H9 (cell line): ENCODE data around the gene ATG7. TPM values are rescaled to one million over a fixed set of nuclear protein-coding genes. Genes with fewer than 3 reads are reported as not detected.

Experiments used
- DNase-seq: peaks from one replicate; pipeline ENCODE4 v3.0.0-alpha.2; 2017
- H2AFZ ChIP-seq: one replicate; pipeline ENCODE4 v1.6.1; 2013; ENCODE audit warnings: mild to moderate bottlenecking, low read length, control low read depth, moderate library complexity
- H2AK5ac ChIP-seq: 2 replicates; pipeline ENCODE4 v1.6.1; 2013; ENCODE audit warnings: low read length, control low read depth, mixed read lengths; ENCODE audit not compliant: insufficient read length
- H2BK120ac ChIP-seq: one replicate; pipeline ENCODE4 v1.6.1; 2013; ENCODE audit warnings: low read depth, mild to moderate bottlenecking, low read length, control low read depth, inconsistent platforms; ENCODE audit not compliant: poor library complexity, severe bottlenecking
- H2BK12ac ChIP-seq: 2 replicates; pipeline ENCODE4 v1.6.1; 2013; ENCODE audit warnings: low read length, control low read depth, mixed read lengths, low read depth; ENCODE audit not compliant: insufficient read length
- H2BK15ac ChIP-seq: 2 replicates; pipeline ENCODE4 v1.6.1; 2013; ENCODE audit warnings: low read depth, low read length, control low read depth
- H2BK20ac ChIP-seq: one replicate; pipeline ENCODE4 v1.6.1; 2013; ENCODE audit warnings: low read depth, mild to moderate bottlenecking, low read length, control low read depth, inconsistent platforms; ENCODE audit not compliant: poor library complexity, severe bottlenecking
- H2BK5ac ChIP-seq: 2 replicates; pipeline ENCODE4 v1.6.1; 2013; ENCODE audit warnings: low read length, control low read depth, mixed read lengths; ENCODE audit not compliant: insufficient read length
- H3K14ac ChIP-seq: 2 replicates; pipeline ENCODE4 v1.6.1; 2013; ENCODE audit warnings: low read length, control low read depth; ENCODE audit not compliant: insufficient read depth
- H3K18ac ChIP-seq: 2 replicates; pipeline ENCODE4 v1.6.1; 2013; ENCODE audit warnings: low read depth, mild to moderate bottlenecking, mixed read lengths, low read length, control low read depth; ENCODE audit not compliant: insufficient read length
- H3K23ac ChIP-seq: 2 replicates; pipeline ENCODE4 v1.6.1; 2013; ENCODE audit warnings: low read length, control low read depth, mixed read lengths, low read depth; ENCODE audit not compliant: insufficient read length
- H3K23me2 ChIP-seq: 2 replicates; pipeline ENCODE4 v1.6.1; 2013; ENCODE audit warnings: low read depth, mild to moderate bottlenecking, mixed read lengths, low read length, control low read depth; ENCODE audit not compliant: insufficient read length, poor library complexity, severe bottlenecking
- H3K27ac ChIP-seq: 2 replicates; pipeline ENCODE4 v1.5.1; 2013; ENCODE audit warnings: low read length, control low read depth, mixed read lengths, low read depth; ENCODE audit not compliant: insufficient read length
- H3K27me3 ChIP-seq: 2 replicates; pipeline ENCODE4 v1.6.1; 2013; ENCODE audit warnings: low read length, control low read depth, inconsistent platforms; ENCODE audit not compliant: insufficient read depth
- H3K4ac ChIP-seq: 2 replicates; pipeline ENCODE4 v1.6.1; 2013; ENCODE audit warnings: low read depth, mild to moderate bottlenecking, control low read depth, inconsistent platforms, low read length, moderate library complexity
- H3K4me1 ChIP-seq: 2 replicates; pipeline ENCODE4 v1.6.1; 2013; ENCODE audit warnings: low read length, control low read depth, inconsistent platforms; ENCODE audit not compliant: insufficient read depth
- H3K4me2 ChIP-seq: 2 replicates; pipeline ENCODE4 v1.6.1; 2013; ENCODE audit warnings: low read length, control low read depth, mixed read lengths; ENCODE audit not compliant: insufficient read length, insufficient read depth
- H3K56ac ChIP-seq: 2 replicates; pipeline ENCODE4 v1.6.1; 2013; ENCODE audit warnings: low read depth, mild to moderate bottlenecking, mixed read lengths, low read length, control low read depth; ENCODE audit not compliant: insufficient read length
- H3K79me1 ChIP-seq: 2 replicates; pipeline ENCODE4 v1.6.1; 2013; ENCODE audit warnings: low read depth, mild to moderate bottlenecking, moderate library complexity, low read length, control low read depth, inconsistent platforms; ENCODE audit not compliant: insufficient read depth, poor library complexity, severe bottlenecking
- H3K79me2 ChIP-seq: 2 replicates; pipeline ENCODE4 v1.6.1; 2013; ENCODE audit warnings: low read length, control low read depth, inconsistent platforms; ENCODE audit not compliant: insufficient read depth
- H3K9ac ChIP-seq: 2 replicates; pipeline ENCODE4 v1.6.1; 2013; ENCODE audit warnings: low read length, control low read depth, mixed read lengths; ENCODE audit not compliant: insufficient read length; ENCODE audit errors: extremely low read depth
- H3K9me3 ChIP-seq: one replicate; pipeline ENCODE4 v1.6.1; 2013; ENCODE audit warnings: low read depth, low read length, inconsistent platforms; ENCODE audit not compliant: control insufficient read depth
- H3T11ph ChIP-seq: one replicate; pipeline ENCODE4 v1.6.1; 2013; ENCODE audit warnings: mild to moderate bottlenecking, low read length, control low read depth, inconsistent platforms
- H4K20me1 ChIP-seq: one replicate; pipeline ENCODE4 v1.6.1; 2013; ENCODE audit not compliant: control insufficient read depth, insufficient read length, insufficient read depth
- H4K5ac ChIP-seq: 2 replicates; pipeline ENCODE4 v1.6.1; 2013; ENCODE audit warnings: low read depth, mild to moderate bottlenecking, mixed read lengths, low read length, control low read depth; ENCODE audit not compliant: insufficient read length
- H4K8ac ChIP-seq: replicated peaks from 2 replicates; pipeline ENCODE4 v1.6.1; 2013; ENCODE audit warnings: low read length, control low read depth, mixed read lengths, low read depth; ENCODE audit not compliant: insufficient read length
- H4K91ac ChIP-seq: 2 replicates; pipeline ENCODE4 v1.6.1; 2013; ENCODE audit warnings: low read depth, mild to moderate bottlenecking, moderate library complexity, mixed read lengths, low read length, control low read depth; ENCODE audit not compliant: insufficient read length
- H3K27ac Mint-ChIP-seq, 3 experiments: 2 replicates in 2 of 3; 3 replicates in 1 of 3; pipeline ENCODE4 v1.8.0; 2020 to 2021; ENCODE audit warnings: mixed read lengths in 3 of 3, mild to moderate bottlenecking in 1 of 3, moderate library complexity in 1 of 3
- H3K27me3 Mint-ChIP-seq: 2 replicates; pipeline ENCODE4 v1.8.0; 2021; ENCODE audit warnings: low read depth, mild to moderate bottlenecking, moderate library complexity, mixed read lengths
- H3K36me3 Mint-ChIP-seq, 3 experiments: 2 replicates in 2 of 3; 3 replicates in 1 of 3; pipeline ENCODE4 v1.8.0; 2020 to 2021; ENCODE audit warnings: low read depth in 3 of 3, mixed read lengths in 3 of 3; ENCODE audit not compliant: insufficient read depth in 1 of 3
- H3K4me1 Mint-ChIP-seq, 2 experiments: 2 replicates each; pipeline ENCODE4 v1.8.0; 2020; ENCODE audit warnings: mixed read lengths in 2 of 2
- H3K4me3 Mint-ChIP-seq, 2 experiments: 2 replicates in 1 of 2; 3 replicates in 1 of 2; pipeline ENCODE4 v1.8.0; 2020 to 2021; ENCODE audit warnings: mild to moderate bottlenecking in 2 of 2, mixed read lengths in 2 of 2, moderate library complexity in 1 of 2
- H3K9me3 Mint-ChIP-seq, 2 experiments: 2 replicates in 1 of 2; 3 replicates in 1 of 2; pipeline ENCODE4 v1.8.0; 2020; ENCODE audit warnings: mild to moderate bottlenecking in 2 of 2, mixed read lengths in 2 of 2, moderate library complexity in 1 of 2
- CTCF ChIP-seq: fragments of 200-600 bp; sonication (generic); conservative IDR thresholded peaks from 3 replicates; pipeline ENCODE4 v1.8.0; 2021; ENCODE audit warnings: antibody characterized with exemption, mild to moderate bottlenecking
- WGBS: extraction: QIAGEN DNeasy Blood & Tissue Kit; methylation state at CpG from one replicate; pipeline ENCODE4 v1.1.7; 2013; ENCODE audit warnings: missing lambda C conversion rate, low lambda C conversion rate, mixed read lengths; ENCODE audit not compliant: insufficient read length; ENCODE audit errors: extremely low coverage; 5-methylcytosine and 5-hydroxymethylcytosine counted together
- total RNA-seq: library from RNA; stranded (reverse); gene quantifications from 2 replicates; pipeline ENCODE4 v1.2.1, GENCODE V29; 2021

Gene ATG7
- total RNA-seq, 1 experiment from 2014 or later, result 17.9 TPM

GRCh38 chr3:11282250-11283138 is 10.3 kb downstream of the ATG7 start:
- H2AK5ac ChIP-seq, result no peak overlapping the region
- no peak overlapping the region for H3K23ac ChIP-seq
- H3K27ac ChIP-seq, result no peak overlapping the region
- no peaks in the 10 kb centered on the region for H3K9me3 ChIP-seq
- peaks cover 0 to under 1% of the 10 kb centered on the region in 2 experiments; a peak in 2 of 5 replicates for H3K9me3 Mint-ChIP-seq
- no peak overlapping the region for H2AFZ ChIP-seq
- no peak overlapping the region for H3K56ac ChIP-seq
- H3K79me2 ChIP-seq, result no peaks in the 10 kb centered on the region; the same call in 1 of the 2 replicates
- H3K27me3 ChIP-seq, result no peaks in the 10 kb centered on the region
- H3K27ac Mint-ChIP-seq, result no peak overlapping the region
- H3K4me1 Mint-ChIP-seq, result no peaks in the 10 kb centered on the region
- no peak overlapping the region for H3K14ac ChIP-seq
- no peak for TF ChIP-seq CTCF
- no peaks in the 10 kb centered on the region for H4K20me1 ChIP-seq
- H4K91ac ChIP-seq, result no peak overlapping the region
- H3K4me1 ChIP-seq, result no peaks in the 10 kb centered on the region
- no peak overlapping the region for H3K18ac ChIP-seq
- no peak overlapping the region for H2BK120ac ChIP-seq
- H3T11ph ChIP-seq, result no peak overlapping the region
- DNase-seq, result no peak
- no peak overlapping the region for H2BK20ac ChIP-seq
- no peak overlapping the region for H3K9ac ChIP-seq
- H3K27me3 Mint-ChIP-seq, result no peaks in the 10 kb centered on the region
- H3K4ac ChIP-seq, result no peak overlapping the region
- no peak overlapping the region for H3K4me3 Mint-ChIP-seq
- H3K4me2 ChIP-seq, result no peak overlapping the region
- no peak overlapping the region for H4K5ac ChIP-seq
- no peak overlapping the region for H2BK15ac ChIP-seq
- H3K23me2 ChIP-seq, result no peaks in the 10 kb centered on the region
- H3K36me3 Mint-ChIP-seq, result peaks cover 0 to 7% (median 0%) of the 10 kb centered on the region in 3 experiments; a peak in 2 of 7 replicates
- no CpG with 5 or more reads among the region's 5 CpGs for WGBS
- H3K79me1 ChIP-seq, result no peaks in the 10 kb centered on the region
- no peak overlapping the region for H2BK12ac ChIP-seq
- no peak overlapping the region for H4K8ac ChIP-seq
- H2BK5ac ChIP-seq, result no peak overlapping the region
